ENCODE data around the gene OGFOD3. TPM values are rescaled to one million over a fixed set of nuclear protein-coding genes. Genes with fewer than 3 reads are reported as not detected.
"Not testable (repeated sequence)": the region's sequence is repeated elsewhere in the genome, so short reads cannot be mapped to it uniquely, and the experiment has no call there.

OGFOD3 gene
- total RNA-seq, 1 donor from 2014 or later: 35.6 TPM

GRCh38 chr17:82457073-82457928, 38.9 kb upstream of the OGFOD3 start:
- peak overlapping the region; percentile 65 for H3K27ac Mint-ChIP-seq (ENCODE audit: unreplicated experiment)
- peaks cover 17% of the 10 kb centered on the region for H3K4me1 Mint-ChIP-seq
- DNase-seq (ENCODE audit: low read depth, low spot score): no peak

GRCh38 chr17:82453706-82454105, 35.3 kb upstream of the OGFOD3 start:
- H3K4me1 Mint-ChIP-seq: peaks cover 28% of the 10 kb centered on the region
- H3K9me3 Mint-ChIP-seq: peaks cover 14% of the 10 kb centered on the region
- not testable (repeated sequence) for H3K27me3 Mint-ChIP-seq (ENCODE audit: low read depth); DNase-seq (ENCODE audit: low read depth, low spot score); H3K4me3 Mint-ChIP-seq; H3K27ac Mint-ChIP-seq (ENCODE audit: unreplicated experiment); H3K36me3 Mint-ChIP-seq (ENCODE audit: low read depth)

More at GRCh38 chr17:82457073-82457928, 38.9 kb upstream of the OGFOD3 start:
- H3K9me3 Mint-ChIP-seq: peaks cover 5% of the 10 kb centered on the region
- peak overlapping the region; percentile 86 for H3K4me3 Mint-ChIP-seq
- H3K36me3 Mint-ChIP-seq (ENCODE audit: low read depth): peaks cover 7% of the 10 kb centered on the region
- TF ChIP-seq, protein P1, sequence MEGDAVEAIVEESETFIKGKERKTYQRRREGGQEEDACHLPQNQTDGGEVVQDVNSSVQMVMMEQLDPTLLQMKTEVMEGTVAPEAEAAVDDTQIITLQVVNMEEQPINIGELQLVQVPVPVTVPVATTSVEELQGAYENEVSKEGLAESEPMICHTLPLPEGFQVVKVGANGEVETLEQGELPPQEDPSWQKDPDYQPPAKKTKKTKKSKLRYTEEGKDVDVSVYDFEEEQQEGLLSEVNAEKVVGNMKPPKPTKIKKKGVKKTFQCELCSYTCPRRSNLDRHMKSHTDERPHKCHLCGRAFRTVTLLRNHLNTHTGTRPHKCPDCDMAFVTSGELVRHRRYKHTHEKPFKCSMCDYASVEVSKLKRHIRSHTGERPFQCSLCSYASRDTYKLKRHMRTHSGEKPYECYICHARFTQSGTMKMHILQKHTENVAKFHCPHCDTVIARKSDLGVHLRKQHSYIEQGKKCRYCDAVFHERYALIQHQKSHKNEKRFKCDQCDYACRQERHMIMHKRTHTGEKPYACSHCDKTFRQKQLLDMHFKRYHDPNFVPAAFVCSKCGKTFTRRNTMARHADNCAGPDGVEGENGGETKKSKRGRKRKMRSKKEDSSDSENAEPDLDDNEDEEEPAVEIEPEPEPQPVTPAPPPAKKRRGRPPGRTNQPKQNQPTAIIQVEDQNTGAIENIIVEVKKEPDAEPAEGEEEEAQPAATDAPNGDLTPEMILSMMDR (conservative IDR thresholded peaks at IDR 0.05): no peak
- no peaks in the 10 kb centered on the region for H3K27me3 Mint-ChIP-seq (ENCODE audit: low read depth)

GRCh38 chr17:82453151-82453550, 34.8 kb upstream of the OGFOD3 start:
- Mint-ChIP-seq H3K4me1 (peaks cover 28% of the 10 kb centered on the region), H3K9me3 (peaks cover 14% of the 10 kb centered on the region), H3K4me3 (peak overlapping the region; percentile 64)
- not testable (repeated sequence) for H3K27ac Mint-ChIP-seq (ENCODE audit: unreplicated experiment); H3K27me3 Mint-ChIP-seq (ENCODE audit: low read depth); DNase-seq (ENCODE audit: low read depth, low spot score); H3K36me3 Mint-ChIP-seq (ENCODE audit: low read depth)

- TF ChIP-seq, protein P1 (conservative IDR thresholded peaks at IDR 0.05): no peak
- Mint-ChIP-seq H3K36me3 (ENCODE audit: low read depth) (peaks cover 4% of the 10 kb centered on the region), H3K4me1 (peaks cover 23% of the 10 kb centered on the region), H3K9me3 (peaks cover 12% of the 10 kb centered on the region), H3K4me3 (peak overlapping the region; percentile 61), H3K27me3 (ENCODE audit: low read depth) (no peaks in the 10 kb centered on the region), H3K27ac (ENCODE audit: unreplicated experiment) (no peak overlapping the region)
- DNase-seq (ENCODE audit: low read depth, low spot score): no peak
Observed at GRCh38 chr17:82452162-82452561, 33.8 kb upstream of the OGFOD3 start.

DNA sequence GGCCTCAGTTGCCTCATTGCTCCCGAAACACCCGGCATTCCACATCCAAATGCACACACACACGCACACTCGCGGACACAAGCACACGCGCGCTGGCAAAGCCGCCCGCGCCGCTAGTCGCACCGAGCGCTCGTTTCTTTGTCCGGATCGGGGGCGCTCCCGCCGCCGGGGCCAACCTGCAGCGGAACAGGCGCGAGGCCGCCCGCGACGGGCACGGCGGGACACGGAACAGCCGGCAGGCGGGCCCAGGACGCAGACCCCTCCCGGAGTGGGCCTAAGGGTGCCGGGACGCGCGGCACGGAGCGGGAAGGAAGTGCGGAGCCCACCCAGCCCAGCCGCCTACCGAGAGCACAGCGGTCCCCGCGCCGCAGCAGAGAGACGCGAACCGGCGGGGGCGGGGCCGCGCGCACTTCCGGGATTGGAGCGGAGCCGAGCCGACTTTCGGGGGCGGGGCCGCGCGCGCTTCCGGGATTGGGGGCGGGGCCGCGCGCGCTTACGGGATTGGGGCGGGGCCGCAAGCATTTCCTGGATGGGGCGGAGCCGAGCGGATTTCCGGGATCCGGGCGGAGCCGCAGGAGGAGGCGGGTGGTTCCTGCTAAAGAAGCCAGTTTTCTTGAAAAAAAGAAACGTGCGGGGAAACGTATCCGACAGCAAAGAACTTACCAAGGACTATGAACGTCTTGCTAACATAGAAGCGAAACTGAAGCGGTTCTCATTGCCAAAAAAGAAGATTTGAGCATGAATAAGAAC, 32.1 kb upstream of the OGFOD3 start, which contains the start of gene CYBC1:
Gene CYBC1, minus strand, starts transcription at position 396 of the 750 bp plus-strand sequence. CDS start 1,498 bp downstream, outside the sequence.
- H3K4me3 Mint-ChIP-seq: peak within 1 kb of the TSS; percentile 90
- peaks cover 20% of the 10 kb centered on the region for H3K4me1 Mint-ChIP-seq
- peak; percentile 90 for DNase-seq (ENCODE audit: low read depth, low spot score)
- H3K27me3 Mint-ChIP-seq (ENCODE audit: low read depth): no peaks in the 10 kb centered on the region
- peak within 1 kb of the TSS; percentile 84 for H3K27ac Mint-ChIP-seq (ENCODE audit: unreplicated experiment)
- H3K9me3 Mint-ChIP-seq: peaks cover 12% of the 10 kb centered on the region
- peaks cover 4% of the 10 kb centered on the region for H3K36me3 Mint-ChIP-seq (ENCODE audit: low read depth)
- TF ChIP-seq, protein P1 (conservative IDR thresholded peaks at IDR 0.05): no peak

DNA sequence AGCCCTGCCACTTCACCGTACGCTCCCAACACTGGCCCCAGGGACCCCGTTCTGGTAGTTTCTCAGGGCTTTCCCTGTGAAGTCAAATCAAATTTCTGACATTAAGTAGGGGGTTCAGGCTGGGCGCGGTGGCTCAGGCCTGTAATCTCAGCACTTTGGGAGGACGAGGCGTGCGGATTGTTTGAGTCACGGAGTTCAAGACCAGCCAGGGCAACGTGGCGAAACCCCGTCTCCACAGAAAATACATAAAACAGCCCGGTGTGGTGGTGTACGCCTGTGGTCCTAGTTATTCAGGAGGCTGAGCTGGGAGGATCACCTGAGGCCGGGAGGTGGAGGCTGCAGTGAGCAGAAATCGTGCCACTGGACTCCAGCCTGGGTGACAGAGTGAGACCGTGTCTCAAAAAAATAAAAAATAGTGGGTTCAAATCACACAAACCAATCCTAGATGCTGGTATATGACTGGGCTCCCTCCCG, 31.5 kb upstream of the OGFOD3 start:
- peak overlapping the region; percentile 90 for H3K4me3 Mint-ChIP-seq

More for the DNA sequence above, 31.5 kb upstream of the OGFOD3 start:
- DNase-seq (ENCODE audit: low read depth, low spot score): no peak
- Mint-ChIP-seq H3K27ac (ENCODE audit: unreplicated experiment) (peak overlapping the region; percentile 84), H3K36me3 (ENCODE audit: low read depth) (peaks cover 4% of the 10 kb centered on the region), H3K9me3 (peaks cover 12% of the 10 kb centered on the region), H3K27me3 (ENCODE audit: low read depth) (no peaks in the 10 kb centered on the region), H3K4me1 (peaks cover 20% of the 10 kb centered on the region)
- TF ChIP-seq, protein P1 (conservative IDR thresholded peaks at IDR 0.05): no peak
